Activated effector memory CD4-positive, alpha-beta T cell treated with anti-CD3 and anti-CD28 coated beads, Interleukin-2, amount 50 U/mL, for 16 hours (primary cell): ENCODE data around the gene SRRM4.
"Not testable (repeated sequence)": the region's sequence is repeated elsewhere in the genome, so short reads cannot be mapped to it uniquely, and the experiment has no call there.

ENCODE experiments used
- DNase-seq: peaks from one replicate; pipeline ENCODE4 v3.0.0-alpha.2; 2020

Gene SRRM4

GRCh38 chr12:118981285-118982211 is at the start of gene SRRM4:
Gene SRRM4, plus strand, starts transcription at chr12:118981541. Its CDS starts 342 bp downstream, at chr12:118981883.
- DNase-seq, result no peak

GRCh38 chr12:118946256-118946655 is 35.1 kb upstream of the SRRM4 start:
- no peak for DNase-seq

GRCh38 chr12:118958520-118958919 is 22.8 kb upstream of the SRRM4 start:
- no peak for DNase-seq

- DNase-seq, result no peak
Observed at GRCh38 chr12:118959348-118959747, 22.0 kb upstream of the SRRM4 start.

- no peak for DNase-seq
Observed at GRCh38 chr12:118959985-118960560, 21.3 kb upstream of the SRRM4 start.

- no peak for DNase-seq
Observed at GRCh38 chr12:118960865-118961264, 20.5 kb upstream of the SRRM4 start.

- no peak for DNase-seq
Observed at GRCh38 chr12:118964988-118965387, 16.4 kb upstream of the SRRM4 start.

- no peak for DNase-seq
Observed at GRCh38 chr12:118970856-118971255, 10.5 kb upstream of the SRRM4 start.

GRCh38 chr12:118972982-118973381 is 8.4 kb upstream of the SRRM4 start:
- no peak for DNase-seq

- DNase-seq, result no peak
Observed at GRCh38 chr12:118979763-118980406, 1.5 kb upstream of the SRRM4 start.

- DNase-seq, result no peak
Observed at GRCh38 chr12:118980407-118981014, 830 bp upstream of the SRRM4 start.

GRCh38 chr12:118982302-118982701 is 961 bp downstream of the SRRM4 start:
- DNase-seq, result no peak

GRCh38 chr12:118982984-118983761 is 1.8 kb downstream of the SRRM4 start:
- DNase-seq, result no peak

GRCh38 chr12:118984161-118984943 is 3.0 kb downstream of the SRRM4 start:
- DNase-seq, result no peak

GRCh38 chr12:118986050-118986449 is 4.7 kb downstream of the SRRM4 start:
- DNase-seq, result no peak

GRCh38 chr12:118999107-118999506 is 17.8 kb downstream of the SRRM4 start:
- no peak for DNase-seq

GRCh38 chr12:119005085-119005484 is 23.7 kb downstream of the SRRM4 start:
- no peak for DNase-seq

- DNase-seq, result no peak
Observed at GRCh38 chr12:119005913-119006312, 24.6 kb downstream of the SRRM4 start.

GRCh38 chr12:119006746-119007145 is 25.4 kb downstream of the SRRM4 start:
- no peak for DNase-seq

- DNase-seq, result not testable (repeated sequence)
Observed at GRCh38 chr12:119008273-119008672, 26.9 kb downstream of the SRRM4 start.

- DNase-seq, result no peak
Observed at GRCh38 chr12:119008691-119009221, 27.4 kb downstream of the SRRM4 start.
